GM19467 (cell line): ENCODE results near the gene SLC25A25.
"Not testable (repeated sequence)": the region's sequence is repeated elsewhere in the genome, so short reads cannot be mapped to it uniquely, and the experiment has no call there.

Source experiments
- ATAC-seq: cut with Tn5 transposase; IDR thresholded peaks from one replicate; pipeline ENCODE4 v1.9.1; 2021; ENCODE audit warnings: mild to moderate bottlenecking, moderate library complexity; ENCODE audit not compliant: unreplicated experiment

Gene SLC25A25

GRCh38 chr9:128067645-128068385 is at the start of gene SLC25A25:
SLC25A25 (plus strand) TSS chr9:128068232; CDS start chr9:128068320, 88 bp downstream.
- ATAC-seq, result peak; percentile 65

DNA sequence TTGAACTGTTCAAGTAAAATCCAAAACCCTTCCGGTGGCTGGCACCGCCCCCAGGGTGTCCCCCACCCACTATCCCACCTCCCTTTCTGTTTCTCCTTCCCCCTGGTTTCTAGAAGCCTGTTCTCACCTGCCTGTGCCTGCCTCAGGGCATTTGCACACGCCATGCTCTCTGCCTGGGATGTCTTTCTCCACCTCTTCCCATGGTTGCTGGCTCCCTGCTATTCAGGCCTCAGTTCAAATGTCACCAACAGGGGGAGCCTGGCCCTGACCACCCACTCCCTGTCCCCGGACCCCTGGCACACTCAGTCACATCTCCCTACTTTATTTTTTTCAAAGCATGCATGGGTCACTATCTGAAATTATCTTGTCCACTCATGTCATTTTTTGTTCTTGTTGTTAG is 47.3 kb upstream of the SLC25A25 start:
- ATAC-seq, result no peak

DNA sequence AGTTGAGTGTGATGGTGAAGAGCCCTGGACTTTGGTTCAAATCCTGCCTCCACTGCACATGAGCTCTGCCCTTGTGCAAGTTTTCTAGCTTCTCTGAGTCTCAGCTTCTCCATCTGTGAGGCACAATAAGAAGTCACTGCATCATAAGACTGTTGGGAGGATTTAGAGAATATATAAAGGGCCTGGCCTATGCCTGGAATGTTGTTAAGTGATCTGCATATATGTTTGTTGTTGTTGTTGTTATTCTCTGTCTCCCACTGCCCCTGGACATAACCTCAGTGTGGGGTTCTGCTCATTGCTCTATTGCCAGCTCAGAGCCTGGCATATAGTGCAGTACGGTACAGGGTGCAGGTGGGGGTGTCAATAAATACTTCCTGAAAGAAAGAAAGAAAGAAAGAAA is 46.9 kb upstream of the SLC25A25 start:
- ATAC-seq, result no peak

DNA sequence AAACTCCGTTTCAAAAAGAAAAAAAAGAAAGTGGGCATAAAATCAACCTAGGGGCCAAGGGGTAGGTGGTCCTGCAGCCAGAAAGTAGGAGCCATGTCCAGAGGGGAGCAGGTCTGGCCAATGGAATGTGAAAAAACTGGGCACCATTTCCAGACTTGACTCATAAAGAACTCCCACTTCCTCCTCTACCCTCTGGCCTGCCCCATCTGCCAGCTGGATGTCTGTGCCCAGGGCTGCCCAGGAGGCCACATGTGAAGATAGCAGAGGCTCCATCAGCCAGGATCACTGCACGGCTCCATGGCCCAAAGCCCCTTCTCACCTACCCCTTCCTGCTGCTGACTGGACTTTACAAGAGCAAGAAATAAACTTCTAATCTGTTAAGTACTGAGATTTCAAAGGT is 45.1 kb upstream of the SLC25A25 start:
- ATAC-seq, result no peak

- ATAC-seq, result not testable (repeated sequence)
Observed at GRCh38 chr9:128023671-128024070, 44.4 kb upstream of the SLC25A25 start.

DNA sequence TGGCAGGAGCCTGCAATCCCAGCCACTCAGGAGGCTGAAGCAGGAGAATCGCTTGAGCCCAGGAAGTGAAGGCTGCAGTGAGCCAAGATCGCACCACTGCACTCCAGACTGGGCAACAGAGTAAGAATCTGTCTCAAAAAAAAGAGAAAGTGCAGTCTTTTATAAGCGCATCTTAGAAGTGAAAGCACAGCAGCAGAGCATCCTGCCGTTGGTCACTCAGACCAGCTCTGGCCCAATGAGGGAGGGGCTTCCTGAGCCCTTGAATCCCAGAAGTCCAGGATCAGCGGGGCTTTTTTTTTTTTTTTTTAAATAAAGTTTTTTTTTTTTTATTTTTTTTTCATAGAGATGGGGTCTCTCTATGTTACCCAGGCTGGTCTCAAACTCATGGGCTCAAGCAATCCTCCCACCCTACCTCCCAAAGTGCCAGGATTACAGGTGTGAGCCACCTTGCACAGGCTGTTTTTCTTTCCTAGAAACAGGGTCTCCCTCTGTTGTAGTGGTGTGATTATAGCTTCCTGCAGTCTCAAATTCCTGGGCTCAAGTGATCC is 43.2 kb upstream of the SLC25A25 start:
- no peak for ATAC-seq

DNA sequence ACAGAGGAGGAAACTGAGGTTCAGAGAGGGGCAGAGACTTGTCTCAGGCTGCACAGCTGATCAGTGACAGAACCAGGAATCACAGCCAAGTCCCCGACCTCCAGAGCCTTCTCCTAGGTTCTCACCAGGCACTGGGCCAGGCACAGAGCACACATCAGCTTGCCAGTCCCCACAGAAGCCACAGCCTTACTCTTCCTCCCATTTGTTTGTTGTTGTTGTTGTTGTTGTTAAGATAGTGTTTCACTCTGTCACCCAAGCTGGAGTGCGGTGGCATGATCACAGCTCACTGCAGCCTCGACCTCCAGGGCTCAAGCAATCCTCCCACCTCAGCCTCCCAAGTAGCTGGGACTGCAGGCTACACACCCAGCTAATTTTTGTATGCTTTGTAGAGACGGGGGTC is 42.3 kb upstream of the SLC25A25 start:
- no peak for ATAC-seq

GRCh38 chr9:128026255-128026772 is 41.7 kb upstream of the SLC25A25 start:
- peak; percentile 46 for ATAC-seq

DNA sequence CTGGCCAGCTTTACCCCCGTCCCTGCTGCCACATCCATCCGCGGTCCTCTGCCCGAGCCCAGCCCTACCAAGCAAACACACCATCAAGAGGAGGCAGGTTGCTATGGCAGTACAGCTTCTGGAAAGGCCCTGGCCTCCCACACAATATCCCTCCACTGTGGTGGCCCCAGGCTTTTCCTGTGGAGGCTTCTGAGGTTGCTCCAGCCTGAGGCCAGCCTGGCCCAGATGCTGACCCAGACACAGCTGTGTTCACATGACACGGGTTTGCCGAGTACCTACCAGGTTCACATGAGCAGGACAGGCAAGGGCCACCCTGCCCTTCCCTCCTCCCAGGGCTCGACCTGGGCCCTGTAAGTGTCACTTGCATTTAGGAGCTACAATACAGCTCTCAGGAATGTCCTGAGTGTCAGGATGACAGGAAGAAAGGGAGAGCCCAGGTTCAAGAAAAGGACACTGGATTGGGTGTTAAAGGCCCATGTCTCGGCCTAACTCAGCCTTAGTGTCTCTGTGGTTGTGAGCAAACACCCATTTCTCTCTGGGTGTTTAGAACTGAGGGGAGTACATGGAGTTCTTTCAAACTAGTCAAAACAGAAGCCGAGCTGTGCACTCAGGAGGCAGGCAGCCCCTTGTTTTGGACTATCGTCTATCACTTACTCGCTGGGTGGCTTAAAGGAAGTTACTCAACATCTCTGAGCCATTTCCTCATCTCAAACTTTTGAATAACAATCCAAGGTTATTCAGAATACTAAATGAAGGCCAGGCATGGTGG is 41.1 kb upstream of the SLC25A25 start:
- peak; percentile 7 for ATAC-seq

GRCh38 chr9:128027705-128028104 is 40.3 kb upstream of the SLC25A25 start:
- ATAC-seq, result no peak

GRCh38 chr9:128033609-128034008 is 34.4 kb upstream of the SLC25A25 start:
- ATAC-seq, result no peak

- ATAC-seq, result peak; percentile 43
Observed at GRCh38 chr9:128034821-128035652, 33.0 kb upstream of the SLC25A25 start.

- not testable (repeated sequence) for ATAC-seq
Observed at GRCh38 chr9:128036522-128036921, 31.5 kb upstream of the SLC25A25 start.

DNA sequence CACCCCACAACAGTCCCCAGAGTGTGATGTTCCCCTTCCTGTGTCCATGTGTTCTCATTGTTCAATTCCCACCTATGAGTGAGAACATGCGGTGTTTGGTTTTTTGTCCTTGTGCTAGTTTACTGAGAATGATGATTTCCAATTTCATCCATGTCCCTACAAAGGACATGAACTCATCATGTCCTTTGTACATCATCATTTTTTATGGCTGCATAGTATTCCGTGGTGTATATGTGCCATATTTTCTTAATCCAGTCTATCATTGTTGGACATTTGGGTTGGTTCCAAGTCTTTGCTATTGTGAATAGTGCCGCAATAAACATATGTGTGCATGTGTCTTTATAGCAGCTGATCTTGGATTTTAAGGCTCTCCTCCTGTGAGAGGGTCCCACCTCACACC is 27.2 kb upstream of the SLC25A25 start:
- ATAC-seq, result not testable (repeated sequence)

DNA sequence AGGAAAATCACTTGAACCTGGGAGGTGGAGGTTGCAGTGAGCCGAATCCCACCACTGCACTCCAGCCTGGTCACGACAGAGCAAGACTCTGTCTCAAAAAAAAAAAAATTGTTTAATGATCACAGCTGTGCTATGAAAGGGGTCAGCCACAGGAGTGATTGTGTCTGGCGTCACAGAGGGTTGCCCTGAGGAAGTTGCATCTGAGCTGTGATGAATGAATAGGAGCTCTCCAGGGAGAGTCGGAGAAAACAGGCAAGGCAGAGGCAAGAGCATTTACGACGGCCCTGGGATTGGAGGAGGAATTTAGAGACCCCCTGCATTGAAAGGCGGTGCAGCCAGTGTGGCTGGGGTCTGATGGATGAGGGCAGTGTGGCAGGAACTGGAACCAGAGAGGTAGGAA is 26.0 kb upstream of the SLC25A25 start:
- no peak for ATAC-seq

GRCh38 chr9:128043467-128043868 is 24.6 kb upstream of the SLC25A25 start:
- no peak for ATAC-seq

GRCh38 chr9:128045409-128045808 is 22.6 kb upstream of the SLC25A25 start:
- not testable (repeated sequence) for ATAC-seq

GRCh38 chr9:128045831-128046230 is 22.2 kb upstream of the SLC25A25 start:
- no peak for ATAC-seq

DNA sequence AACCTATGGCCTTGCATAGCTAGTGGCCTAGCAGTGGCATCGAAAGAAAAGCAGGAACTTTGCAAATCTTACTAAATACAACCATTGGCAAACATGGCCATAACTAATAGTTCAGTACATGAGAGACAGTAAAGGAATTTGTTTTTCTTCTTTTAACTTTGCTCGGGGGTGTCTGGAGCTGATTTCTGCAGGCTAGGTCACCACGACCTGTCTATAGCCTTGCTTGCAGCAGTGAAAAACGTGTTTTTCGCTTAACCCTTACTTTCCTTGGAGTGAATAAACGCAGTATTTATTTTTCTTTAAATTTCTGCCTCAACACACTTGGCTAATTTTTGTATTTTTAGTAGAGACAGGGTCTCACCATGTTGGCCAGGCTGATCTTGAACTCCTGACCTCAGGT is 20.8 kb upstream of the SLC25A25 start:
- ATAC-seq, result no peak

DNA sequence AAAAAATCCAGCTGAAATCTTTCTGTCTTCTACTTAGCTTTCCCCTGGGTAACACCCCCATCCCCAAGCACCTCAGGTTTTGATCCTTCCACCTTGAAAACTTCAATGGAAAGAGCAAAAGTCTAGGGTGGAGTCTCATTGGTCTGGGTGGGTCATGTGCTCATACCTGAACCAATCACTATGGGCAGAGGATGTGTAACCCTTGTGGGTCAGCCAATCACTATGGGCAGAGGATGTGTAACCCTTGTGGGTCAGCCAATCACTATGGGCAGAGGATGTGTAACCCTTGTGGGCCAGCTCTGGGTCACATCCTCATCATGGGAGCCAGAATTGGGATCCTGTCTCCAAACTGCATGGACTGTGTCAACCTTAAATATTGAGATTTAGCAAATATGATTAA is 19.4 kb upstream of the SLC25A25 start:
- ATAC-seq, result no peak

DNA sequence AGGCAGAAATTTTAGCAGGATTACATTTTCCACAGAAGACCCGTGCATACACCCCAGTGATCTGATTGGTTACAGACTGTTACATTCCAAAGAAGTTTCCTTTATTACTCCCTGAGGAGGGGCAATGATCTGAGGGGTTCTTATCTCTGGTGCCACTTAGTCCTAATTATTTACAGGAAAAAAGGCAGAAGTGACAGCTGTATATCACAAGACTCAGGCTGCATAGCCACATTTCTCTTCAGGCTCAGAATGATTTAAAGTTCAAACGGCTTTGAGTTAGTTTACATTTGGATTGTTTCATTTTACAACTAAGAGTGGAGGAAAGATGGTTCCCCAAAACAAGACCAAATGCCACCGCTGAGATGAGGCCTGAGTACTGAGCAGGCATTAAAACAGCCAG is 18.2 kb upstream of the SLC25A25 start:
- ATAC-seq, result no peak
